Stimulated activated CD4-positive, alpha-beta T cell treated with anti-CD3 and anti-CD28 coated beads, TNF-alpha, amount 100 ng/mL, for 1 hour (primary cell): Measurements from ENCODE around the gene INPP4B.
"Not testable (repeated sequence)": the region's sequence is repeated elsewhere in the genome, so short reads cannot be mapped to it uniquely, and the experiment has no call there.

Experiments
- DNase-seq, 3 donors: peaks; one replicate each; pipeline ENCODE4 v3.0.0-alpha.2; 2020; ENCODE audit warnings: low read depth in 3 of 3, low spot score in 1 of 3

Gene INPP4B

GRCh38 chr4:142101401-142101800 is 744.7 kb downstream of the INPP4B start:
- DNase-seq: no peak

DNA sequence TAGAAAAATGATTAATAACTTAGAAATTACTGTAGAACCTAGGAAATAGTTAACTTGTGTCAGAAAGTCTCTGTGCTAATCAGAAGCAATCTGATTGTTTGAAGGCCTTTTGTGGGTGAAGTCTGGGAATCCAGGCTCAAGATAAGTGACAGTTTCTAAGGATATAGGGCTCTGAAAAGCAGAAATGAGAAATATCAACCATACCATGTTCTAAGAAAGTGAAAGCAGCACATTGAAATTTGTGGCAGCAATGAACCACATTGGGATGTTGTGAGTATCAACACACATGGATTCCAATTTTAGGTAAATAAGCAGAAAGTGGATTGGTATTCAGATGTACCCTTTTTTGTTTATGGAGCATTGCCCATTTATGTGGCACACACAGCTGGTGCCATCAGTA is 745.2 kb downstream of the INPP4B start:
- DNase-seq: no peak

- no peak for DNase-seq
Observed at GRCh38 chr4:142098900-142099545, 747.1 kb downstream of the INPP4B start.

- no peak for DNase-seq
Observed at GRCh38 chr4:142098380-142098779, 747.7 kb downstream of the INPP4B start.

DNA sequence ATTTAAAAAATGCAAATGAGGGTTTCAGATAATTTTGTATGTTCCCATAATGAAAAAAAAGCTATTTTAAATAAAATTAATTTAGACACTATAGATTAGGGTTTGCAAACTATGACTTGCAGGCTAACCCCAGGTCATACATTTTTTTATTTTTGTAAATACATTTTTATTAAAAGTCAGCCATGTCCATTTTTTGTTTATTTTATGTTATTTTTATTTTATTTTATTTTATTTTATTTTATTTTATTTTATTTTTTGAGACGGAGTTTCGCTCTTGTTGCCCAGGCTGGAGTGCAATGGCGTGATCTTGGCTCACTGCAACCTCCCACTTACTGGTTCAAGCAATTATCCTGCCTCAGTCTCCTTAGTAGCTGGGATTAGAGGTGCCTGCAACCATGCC is 749.1 kb downstream of the INPP4B start:
- no peak for DNase-seq

DNA sequence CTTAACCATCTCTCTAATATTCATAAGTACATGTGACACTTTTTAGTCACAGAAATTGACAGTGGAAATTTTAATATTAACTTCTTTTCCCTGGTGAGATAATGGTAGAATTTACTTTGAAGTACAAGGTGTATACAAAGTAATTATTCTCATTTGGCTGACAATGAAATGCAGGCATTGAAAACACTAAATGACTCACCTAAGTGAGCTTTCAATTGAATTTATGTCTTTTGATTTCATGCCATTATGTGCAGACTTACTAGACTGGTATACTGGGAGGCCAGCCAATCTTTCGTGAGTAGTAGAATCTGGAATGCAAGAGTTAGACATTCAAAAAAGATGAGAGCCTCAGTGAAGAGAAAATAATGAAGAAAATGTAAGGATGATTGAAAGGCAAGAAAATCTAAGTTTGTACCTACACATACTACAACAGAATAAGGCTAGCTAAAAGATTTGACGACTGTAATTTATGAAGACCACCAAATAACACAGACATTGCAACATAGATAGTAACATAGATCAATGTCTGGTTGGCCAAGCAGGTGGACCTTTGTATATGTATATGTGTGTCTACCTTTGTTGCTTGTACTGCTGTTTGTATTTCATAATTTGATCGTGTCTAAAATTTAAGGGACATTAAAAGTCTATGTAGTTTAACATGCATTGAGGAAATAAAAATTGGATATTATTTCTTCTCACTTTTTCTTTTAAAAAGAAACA is 750.1 kb downstream of the INPP4B start:
- DNase-seq: no peak

- DNase-seq: no peak
Observed at GRCh38 chr4:142092941-142093340, 753.2 kb downstream of the INPP4B start.

DNA sequence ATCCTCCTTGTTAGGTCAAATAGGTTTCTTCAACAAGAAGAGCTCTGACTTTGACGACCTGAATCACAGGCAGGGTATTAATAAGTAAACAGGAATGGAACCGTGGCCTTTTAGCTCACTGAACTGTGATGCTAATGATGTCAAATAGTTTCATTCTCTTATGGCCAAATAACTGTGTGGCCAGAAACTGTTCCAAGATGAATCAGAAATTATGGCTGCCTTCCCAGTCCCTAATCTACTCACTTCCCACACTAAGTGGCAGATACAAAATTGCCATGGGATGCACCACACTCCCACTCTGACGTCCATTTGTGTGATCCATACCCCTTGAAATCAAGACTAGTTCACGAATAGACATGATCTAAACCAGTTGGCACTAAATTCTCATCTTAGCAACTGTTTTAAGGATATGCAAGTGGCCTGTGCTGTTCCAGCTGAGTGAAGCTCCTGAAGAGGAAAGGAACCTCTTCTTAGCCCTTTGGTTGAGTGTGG is 754.4 kb downstream of the INPP4B start:
- DNase-seq: no peak

DNA sequence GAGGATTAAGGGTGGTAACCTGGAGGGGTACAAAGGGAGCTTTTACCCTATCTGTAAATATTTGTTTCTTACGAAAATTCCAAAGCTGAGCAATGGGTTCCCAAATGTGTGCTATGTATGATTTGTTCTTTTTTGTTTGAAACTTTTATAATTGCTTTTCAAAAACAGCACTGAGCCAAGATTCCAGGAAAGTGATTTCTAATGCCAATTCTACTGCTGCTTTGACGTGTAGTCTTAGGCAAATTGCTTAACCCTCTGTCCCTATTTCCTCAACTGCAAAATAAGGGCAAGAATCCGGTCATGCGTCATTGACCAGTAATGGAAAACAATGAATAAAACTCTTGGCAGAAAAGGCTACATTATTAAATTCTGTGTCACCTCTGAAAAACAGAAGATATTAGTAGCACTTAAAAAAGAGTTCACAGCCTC is 755.0 kb downstream of the INPP4B start:
- DNase-seq: no peak

DNA sequence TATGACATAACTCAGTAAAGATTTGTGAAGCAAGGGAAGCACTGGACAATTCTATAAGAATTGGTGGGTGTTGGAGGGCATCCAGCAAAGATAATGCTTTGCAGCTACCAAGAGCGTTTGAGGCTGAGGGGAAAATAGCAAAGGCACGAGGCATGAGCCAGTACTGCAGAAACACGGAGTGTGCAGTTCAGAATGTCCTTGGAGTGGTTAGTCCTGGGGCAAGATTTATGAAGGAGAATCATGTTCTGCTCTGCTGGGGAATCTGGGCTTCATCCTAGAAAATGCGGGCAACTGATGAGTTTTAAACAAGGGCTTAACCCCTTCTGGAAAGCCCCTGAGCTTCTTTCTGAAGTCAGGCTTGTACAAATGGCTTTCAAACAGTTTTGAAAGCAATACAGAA is 757.2 kb downstream of the INPP4B start:
- DNase-seq: no peak

GRCh38 chr4:142085513-142086292 is 760.4 kb downstream of the INPP4B start:
- DNase-seq: no peak

- DNase-seq: no peak
Observed at GRCh38 chr4:142083264-142083663, 762.8 kb downstream of the INPP4B start.

GRCh38 chr4:142081025-142081424 is 765.1 kb downstream of the INPP4B start:
- no peak for DNase-seq

DNA sequence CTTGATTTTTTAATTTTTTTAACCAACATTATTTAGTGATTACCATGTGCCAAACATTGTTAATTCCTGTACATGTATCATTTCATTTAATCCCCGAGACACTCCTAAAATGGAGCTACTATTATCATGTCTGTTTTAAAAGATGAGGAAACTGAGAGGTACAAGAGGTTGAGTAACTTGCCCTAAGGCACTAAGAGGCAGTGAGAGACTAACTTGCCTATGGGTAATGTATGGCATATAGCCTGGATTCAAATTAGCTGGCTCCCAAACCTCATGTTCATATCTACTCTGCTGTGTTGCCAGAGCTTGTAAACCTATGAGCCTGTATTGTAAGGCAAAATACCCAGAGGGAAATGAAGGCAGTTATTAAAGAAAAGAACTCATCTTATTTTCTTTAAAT is 766.1 kb downstream of the INPP4B start:
- no peak for DNase-seq

- DNase-seq: no peak
Observed at GRCh38 chr4:142077048-142077447, 769.1 kb downstream of the INPP4B start.

- DNase-seq: not testable (repeated sequence)
Observed at GRCh38 chr4:142068304-142068703, 777.8 kb downstream of the INPP4B start.

DNA sequence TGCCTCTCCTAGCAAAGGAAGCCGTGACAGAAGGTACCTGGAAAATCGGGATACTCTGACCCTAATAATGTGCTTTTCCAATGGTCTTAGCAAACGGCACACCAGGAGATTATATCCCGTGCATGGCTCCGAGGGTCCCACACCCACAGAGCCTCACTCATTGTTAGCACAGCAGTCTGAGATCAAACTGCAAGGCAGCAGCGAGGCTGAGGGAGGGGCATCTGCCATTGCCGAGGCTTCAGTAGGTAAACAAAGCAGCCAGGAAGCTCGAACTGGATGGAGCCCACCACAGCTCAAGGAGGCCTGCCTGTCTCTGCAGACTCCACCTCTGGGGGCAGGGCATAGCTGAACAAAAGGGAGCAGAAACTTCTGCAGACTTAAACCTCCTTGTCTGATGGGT is 779.5 kb downstream of the INPP4B start:
- not testable (repeated sequence) for DNase-seq

DNA sequence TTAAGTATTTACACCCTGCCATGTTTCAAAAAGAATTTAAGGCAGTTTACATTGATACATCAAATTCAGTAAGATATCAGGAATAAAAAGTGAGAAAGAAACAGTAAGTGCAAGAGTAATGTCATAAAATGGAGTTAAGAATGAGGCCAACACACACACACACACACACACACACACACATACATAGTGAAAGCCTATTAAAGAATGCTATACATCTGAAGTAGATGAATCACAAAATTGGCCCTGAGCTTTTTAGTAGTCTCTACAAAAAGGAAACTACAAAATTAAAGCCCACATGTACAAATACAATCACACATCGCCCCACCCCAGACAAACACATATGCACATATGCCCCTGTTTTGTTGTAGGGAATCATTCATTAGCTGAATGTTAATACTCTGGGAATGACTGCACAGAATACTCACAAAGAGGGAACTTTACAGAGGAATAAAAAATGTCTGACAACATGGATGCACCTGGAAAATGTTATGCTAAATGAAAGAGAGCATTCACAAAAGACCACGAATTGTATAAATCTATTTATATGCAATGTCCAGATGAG is 780.9 kb downstream of the INPP4B start:
- no peak for DNase-seq

- no peak for DNase-seq
Observed at GRCh38 chr4:142064181-142064580, 781.9 kb downstream of the INPP4B start.

GRCh38 chr4:142045996-142046395 is 800.1 kb downstream of the INPP4B start:
- DNase-seq: no peak

- DNase-seq: no peak
Observed at GRCh38 chr4:142044271-142044670, 801.8 kb downstream of the INPP4B start.

DNA sequence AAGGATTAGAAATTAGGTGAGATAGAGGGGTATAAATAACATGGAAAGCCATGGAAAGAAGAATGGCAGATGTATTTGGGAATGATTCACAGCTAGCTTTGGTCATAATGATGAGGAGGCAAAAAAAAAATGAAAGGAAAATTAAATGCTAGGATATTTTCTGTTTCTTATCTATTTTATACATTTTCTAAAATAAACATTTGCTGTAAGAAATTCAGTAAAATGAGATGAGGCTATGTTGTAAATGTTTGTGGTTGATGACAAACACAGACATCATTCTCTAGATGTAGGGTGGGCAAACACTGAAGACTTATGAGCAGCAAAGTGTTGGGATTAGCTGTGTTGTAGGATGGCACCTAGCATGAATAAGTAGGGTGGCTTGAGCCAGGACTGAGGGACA is 802.6 kb downstream of the INPP4B start:
- DNase-seq: no peak
